NCI-H146 treated with DMSO at 0.1 percent for 48 hours (cell line): ENCODE measurements around the gene IL1RN.

Experiments
- DNase-seq: peaks from one replicate; lab custom pipeline; 2025; ENCODE audit not compliant: unreplicated experiment; lab: John Stamatoyannopoulos, UW

IL1RN gene

DNA sequence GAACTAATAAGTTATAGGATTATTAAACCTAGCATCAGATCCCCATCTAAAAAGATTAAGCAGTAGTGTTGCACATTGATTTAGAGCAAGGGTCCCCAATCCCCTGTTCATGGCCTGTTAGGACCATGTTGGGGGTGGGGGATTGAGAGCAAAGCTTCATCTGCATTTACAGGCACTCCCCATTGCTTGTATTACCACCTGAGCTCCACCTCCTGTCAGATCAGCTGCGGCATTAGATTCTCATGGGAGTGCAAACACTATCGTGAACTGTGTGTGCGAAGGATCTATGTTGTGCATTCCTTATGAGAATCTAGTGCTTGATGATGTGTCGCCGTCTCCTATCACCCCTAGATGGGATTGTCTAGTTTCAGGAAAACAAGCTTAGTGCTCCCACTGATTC lies 27.9 kb downstream of the IL1RN start:
- no peak for DNase-seq

DNA sequence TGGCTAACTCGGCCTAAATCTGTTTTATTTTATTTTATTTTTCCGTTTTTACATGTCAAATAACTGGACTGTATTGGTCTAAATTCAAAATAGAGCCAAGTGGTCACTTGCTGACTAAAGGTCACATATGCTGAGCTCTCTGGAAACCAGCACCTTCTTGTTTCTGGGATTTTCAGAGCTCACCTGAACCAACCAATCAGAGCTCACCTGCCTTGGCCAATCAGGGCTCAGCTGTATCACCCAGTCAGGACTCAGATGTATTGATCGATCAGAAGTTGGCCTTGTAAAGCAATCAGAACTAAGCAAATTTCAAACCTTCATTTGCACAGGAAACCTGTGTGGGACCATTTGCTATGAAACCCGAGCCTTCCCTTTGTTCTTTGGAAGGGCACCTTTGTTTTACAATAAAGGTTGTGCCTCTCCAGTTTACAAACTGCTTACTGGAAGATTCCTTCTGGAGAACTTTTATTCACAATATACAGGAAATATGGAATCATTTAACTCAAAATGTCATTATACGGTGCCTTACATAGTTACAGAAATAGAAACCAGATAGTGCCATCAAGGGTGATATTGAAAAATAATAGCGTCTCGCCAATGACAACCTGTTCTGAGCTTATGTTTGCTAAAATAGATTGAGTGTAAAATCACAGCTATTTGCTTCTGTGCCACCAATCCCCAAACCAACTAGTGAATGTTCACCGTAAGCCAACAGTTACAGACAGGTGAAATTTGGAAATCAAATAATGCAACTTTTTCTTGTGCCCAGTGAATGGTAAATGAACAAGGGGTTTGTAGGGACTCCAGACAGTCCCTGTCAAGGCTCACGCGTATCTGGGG lies 29.1 kb downstream of the IL1RN start:
- peak; percentile 39 for DNase-seq

DNA sequence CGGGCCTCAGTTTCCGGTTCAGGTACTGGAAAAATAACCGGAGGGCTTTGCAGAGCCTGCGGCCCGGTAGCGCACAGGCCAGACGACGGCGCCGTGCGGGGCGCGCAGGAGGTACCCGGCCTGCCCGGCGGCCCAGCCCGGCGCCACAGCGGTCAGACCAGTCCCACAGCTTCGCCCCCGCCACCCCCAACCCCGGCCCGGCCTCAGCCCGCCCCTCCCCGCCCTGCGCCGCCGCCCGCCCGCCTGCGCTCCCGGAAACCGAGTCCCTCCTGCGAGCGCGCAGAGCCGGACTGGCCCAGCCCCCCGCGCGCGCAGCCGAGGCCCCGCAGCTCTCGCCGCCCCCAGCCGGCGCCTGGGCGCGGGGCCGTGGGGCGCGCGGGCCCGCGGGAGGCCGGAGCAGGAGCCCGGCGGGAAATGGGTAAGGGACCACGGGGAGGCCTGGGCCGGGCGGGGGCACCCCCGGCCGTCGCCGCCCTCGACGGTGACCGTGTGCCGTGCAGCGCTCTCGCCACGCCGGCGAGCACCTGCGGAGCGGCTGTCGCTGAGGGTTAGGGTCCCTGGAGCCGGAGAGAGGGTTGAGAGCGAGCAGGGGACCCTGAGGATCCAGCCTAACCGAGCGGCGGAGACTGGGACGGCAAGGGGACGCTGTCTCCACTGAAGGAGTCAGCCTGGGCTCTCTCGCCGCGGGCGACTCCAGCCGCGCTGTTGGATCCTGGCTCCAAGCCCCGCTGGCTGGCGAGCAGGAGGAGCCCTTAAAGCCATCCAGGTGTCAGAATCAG lies 29.9 kb downstream of the IL1RN start:
- peak; percentile 12 for DNase-seq

GRCh38 chr2:113157897-113158753 lies 30.7 kb downstream of the IL1RN start:
- DNase-seq, result no peak

- DNase-seq, result no peak
Measured at GRCh38 chr2:113158884-113159553, 31.6 kb downstream of the IL1RN start.

GRCh38 chr2:113160248-113160647 lies 32.9 kb downstream of the IL1RN start:
- DNase-seq, result no peak

- DNase-seq, result no peak
Measured at GRCh38 chr2:113160962-113161361, 33.6 kb downstream of the IL1RN start.

- no peak for DNase-seq
Measured at GRCh38 chr2:113162173-113162572, 34.8 kb downstream of the IL1RN start.

DNA sequence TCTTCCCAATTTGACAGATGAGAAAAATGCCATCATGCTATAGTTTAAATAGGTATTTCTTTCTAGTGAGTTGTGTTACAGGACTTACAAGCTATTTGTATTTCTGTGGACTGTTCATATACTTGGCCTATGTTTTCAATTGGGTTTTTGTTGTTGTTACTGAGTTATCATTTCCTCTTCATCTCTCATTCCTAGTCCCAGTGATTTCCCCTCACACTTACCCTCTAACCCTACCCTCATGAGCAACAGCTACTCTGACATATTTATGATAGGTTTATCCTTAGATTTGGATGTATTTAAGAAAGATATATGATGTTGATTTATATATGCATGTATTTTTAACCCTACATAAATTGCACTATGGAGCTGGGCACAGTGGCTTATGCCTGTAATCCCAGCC lies 35.5 kb downstream of the IL1RN start:
- no peak for DNase-seq

DNA sequence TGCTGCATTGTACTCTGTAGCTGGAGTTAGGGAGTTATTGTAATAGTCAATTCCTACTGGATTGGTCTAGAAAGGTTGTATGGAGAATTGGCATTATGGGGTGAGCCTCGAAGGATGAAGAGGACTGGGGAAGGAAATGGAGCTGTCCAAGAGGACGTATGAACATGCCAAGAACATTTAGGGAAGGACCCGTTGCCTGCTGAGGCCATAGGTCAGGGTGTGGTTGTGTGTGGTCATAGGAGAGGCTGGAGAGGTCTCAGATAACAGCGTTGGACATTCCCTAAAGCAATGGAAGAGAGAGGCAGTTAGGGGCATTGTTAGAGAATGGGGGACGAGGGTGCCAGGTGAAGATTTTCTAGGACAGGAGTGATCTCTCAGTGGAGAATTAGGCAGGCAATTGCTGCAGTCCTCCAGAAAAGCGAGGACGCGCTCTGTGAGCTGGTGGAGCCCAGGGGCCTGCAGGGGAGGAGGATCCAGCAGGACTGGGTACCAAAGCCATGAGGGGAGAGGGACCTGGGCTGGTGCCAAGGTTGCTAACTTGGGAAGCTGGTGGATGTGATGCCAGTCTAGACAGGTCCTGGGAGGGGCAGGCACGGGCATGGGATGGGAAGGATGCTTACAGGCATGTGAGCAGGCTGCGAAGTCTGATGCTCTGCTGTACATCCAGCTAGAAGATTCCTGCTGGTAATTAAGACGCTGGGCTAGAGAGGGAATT lies 37.0 kb downstream of the IL1RN start:
- DNase-seq, result no peak

GRCh38 chr2:113164930-113165585 lies 37.7 kb downstream of the IL1RN start:
- DNase-seq, result no peak

DNA sequence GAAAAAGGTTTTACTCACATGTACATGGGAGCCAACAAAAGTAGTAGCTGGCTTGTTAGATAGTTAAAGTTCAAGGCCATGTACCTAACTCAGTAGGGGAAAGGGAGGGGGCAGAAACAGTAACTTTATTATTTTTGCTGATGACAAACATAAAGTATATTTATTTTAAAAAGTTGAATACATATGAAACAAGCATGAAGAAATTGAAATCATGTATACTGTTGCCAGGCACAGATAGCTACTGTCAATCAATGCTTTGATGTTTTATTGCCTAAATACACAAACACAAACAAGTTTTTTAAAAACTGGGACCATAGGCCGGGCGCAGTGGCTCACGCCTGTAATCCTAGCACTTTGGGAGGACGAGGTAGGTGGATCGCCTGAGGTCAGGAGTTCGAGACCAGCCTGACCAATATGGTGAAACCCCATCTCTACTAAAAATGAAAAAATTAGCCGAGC lies 38.8 kb downstream of the IL1RN start:
- no peak for DNase-seq

DNA sequence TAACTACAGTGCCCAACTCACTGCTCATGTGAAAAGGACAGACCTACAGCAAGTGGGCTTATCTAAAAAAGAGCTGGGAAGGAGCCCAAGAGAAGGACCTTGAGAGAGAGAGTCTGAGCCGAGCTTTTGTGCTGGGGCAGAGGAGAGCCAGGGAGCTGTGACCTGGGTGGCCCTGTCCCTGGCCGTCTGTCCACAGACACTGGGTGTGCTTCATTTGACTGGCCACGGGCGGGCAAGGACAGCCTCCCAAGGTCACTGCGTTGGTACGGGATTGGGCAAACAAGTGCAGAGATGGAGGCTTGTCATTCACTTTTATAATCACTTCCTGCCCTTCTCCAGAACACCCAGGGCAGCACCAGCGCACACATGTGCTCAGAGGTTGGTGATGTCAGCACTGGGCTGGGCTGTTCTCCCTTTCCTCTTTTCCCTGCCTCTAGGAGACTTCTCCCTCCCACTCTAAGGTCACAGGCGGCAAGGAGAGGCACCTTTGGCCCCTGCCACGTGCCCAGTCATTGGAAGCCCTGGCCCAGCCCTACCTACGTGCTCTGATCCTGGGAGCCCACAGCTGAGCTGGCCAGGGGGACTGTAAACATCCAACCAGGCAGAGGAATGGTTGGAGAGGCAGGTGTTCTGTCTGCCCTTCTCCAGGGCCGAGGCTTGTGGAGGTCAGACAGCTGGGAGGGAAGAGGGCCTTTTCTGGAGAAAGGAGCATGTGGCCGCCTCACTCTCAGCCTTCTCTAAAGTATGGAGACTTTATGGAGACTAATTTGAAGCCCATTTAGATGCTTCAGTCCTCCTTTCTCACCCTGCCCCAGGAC lies 39.9 kb downstream of the IL1RN start:
- peak; percentile 8 for DNase-seq

GRCh38 chr2:113167962-113168340 lies 40.6 kb downstream of the IL1RN start:
- no peak for DNase-seq

- DNase-seq, result no peak
Measured at GRCh38 chr2:113169002-113169530, 41.7 kb downstream of the IL1RN start.

DNA sequence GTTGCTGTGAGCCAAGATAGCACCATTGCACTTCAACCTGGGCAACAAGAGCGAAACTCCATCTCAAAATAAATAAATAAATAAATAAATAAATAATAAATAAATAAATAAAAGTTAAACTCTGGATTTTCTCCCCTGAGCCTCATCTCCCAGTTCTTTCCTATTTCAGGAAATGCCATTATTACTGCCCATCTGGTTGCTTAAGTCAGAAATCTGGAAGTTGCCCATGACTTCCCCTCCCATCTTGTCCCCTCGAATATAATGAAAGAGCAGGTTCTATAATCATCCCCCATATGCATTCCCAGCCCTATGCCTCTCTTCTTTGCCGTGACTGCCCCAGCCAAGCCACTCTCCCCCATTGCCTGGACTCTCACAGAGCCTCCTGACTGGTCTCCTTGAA lies 42.2 kb downstream of the IL1RN start:
- DNase-seq, result no peak

GRCh38 chr2:113171334-113172075 lies 44.1 kb downstream of the IL1RN start:
- DNase-seq, result no peak
